Gastrocnemius medialis (tissue), 4 donors: ENCODE results near the gene CAB39. TPM values are rescaled to one million over a fixed set of nuclear protein-coding genes. Genes with fewer than 3 reads are reported as not detected.

ENCODE experiments used
- ATAC-seq, 2 donors: fragments of 150-250 bp; one replicate each; pipeline ENCODE4 v1.9.1; 2016
- DNase-seq, 2 donors: peaks; one replicate each; pipeline ENCODE4 v3.0.0-alpha.2; 2019
- H3K27ac ChIP-seq, 4 donors: fragments of 200-600 bp; sonication (generic); 1 replicate in 1 of 4; 2 replicates in 3 of 4; pipeline ENCODE4 v1.5.1; 2016 to 2018; ENCODE audit warnings: mild to moderate bottlenecking in 2 of 4, moderate library complexity in 1 of 4
- H3K27me3 ChIP-seq, 3 donors: fragments of 200-600 bp; sonication (generic) in 2 of 3; 1 replicate in 1 of 3; 2 replicates in 2 of 3; pipeline versions ENCODE4 v1.5.1 to v1.6.0; 2016 to 2019; ENCODE audit warnings: mild to moderate bottlenecking in 1 of 3, moderate library complexity in 1 of 3
- H3K36me3 ChIP-seq, 2 donors: fragments of 200-600 bp; sonication (generic) in 1 of 2; one replicate each; pipeline ENCODE4 v1.5.1; 2017 to 2018
- H3K4me1 ChIP-seq, 2 donors: fragments of 200-600 bp; sonication (generic) in 1 of 2; one replicate each; pipeline ENCODE4 v1.5.1; 2016 to 2017; ENCODE audit warnings: mild to moderate bottlenecking in 2 of 2
- H3K4me3 ChIP-seq, 4 donors: fragments of 200-600 bp; sonication (generic) in 3 of 4; 1 replicate in 1 of 4; 2 replicates in 3 of 4; pipeline ENCODE4 v1.5.1; 2016 to 2019; ENCODE audit warnings: mild to moderate bottlenecking in 2 of 4
- H3K9me3 ChIP-seq, 3 donors: fragments of 200-600 bp; sonication (generic) in 2 of 3; 1 replicate in 1 of 3; 2 replicates in 2 of 3; pipeline ENCODE4 v1.5.1; 2016 to 2019
- CTCF ChIP-seq, 5 experiments: fragments of 450-650 bp in 3 of 5; fragments of 200-600 bp in 2 of 5; sonication (generic) in 2 of 5; IDR thresholded peaks in 4 of 5; conservative IDR thresholded peaks in 1 of 5; 1 replicate in 4 of 5; 2 replicates in 1 of 5; pipeline ENCODE4 v1.5.1; 2016 to 2019; ENCODE audit warnings: antibody characterized with exemption in 5 of 5, mild to moderate bottlenecking in 3 of 5, moderate library complexity in 3 of 5
- POLR2A ChIP-seq, 2 donors: fragments of 450-650 bp; IDR thresholded peaks; one replicate each; pipeline ENCODE4 v1.6.1; 2017; ENCODE audit warnings: antibody characterized with exemption in 2 of 2, mild to moderate bottlenecking in 2 of 2, moderate library complexity in 2 of 2
- in situ Hi-C, 4 donors: fragments of 200-750 bp; cut with MboI; loops; one replicate each; pipeline versions ENCODE4 v1.15.0 to v1.8.0; 2017; ENCODE audit warnings: low sequenced_read_pairs in 4 of 4
- intact Hi-C: fragments of 100-400 bp; cut with DNase I; formaldehyde crosslinking; loops from one replicate; pipeline ENCODE4 v1.15.1; 2023; ENCODE audit warnings: low total_unique reads
- total RNA-seq, 4 donors: library from RNA; depleted of rRNA; stranded (reverse); fragments of >200 nt; gene quantifications; one replicate each; pipeline versions ENCODE4 v1.1.0 to v1.2.3, GENCODE V29; 2016

Gene CAB39
- total RNA-seq, 4 donors from 2014 or later: 93.9 to 211 (median 133) TPM

GRCh38 chr2:230669386-230669950 is 43.2 kb upstream of the CAB39 start:
- ATAC-seq: no peak
- Histone ChIP-seq H3K27ac (peak overlapping the region; percentile 86 to 89 (median 88)), H3K27me3 (no peaks in the 10 kb centered on the region), H3K4me3 (no peak overlapping the region), H3K9me3 (no peaks in the 10 kb centered on the region), H3K4me1 (peaks cover 63 to 74% of the 10 kb centered on the region in 2 donors), H3K36me3 (no peaks in the 10 kb centered on the region)
- intact Hi-C loops: loop anchor here (2.0 to 5.0 kb wide), 4 partner anchors 17 to 143 kb away; no protein-coding TSS in a partner anchor
- no peak for TF ChIP-seq POLR2A (IDR thresholded peaks at IDR 0.05)
- TF ChIP-seq CTCF (IDR thresholded peaks at IDR 0.05 in 4 of 5, conservative IDR thresholded peaks at IDR 0.05 in 1 of 5): no peak
- DNase-seq: no peak
- in situ Hi-C loops: no loop called here

- H3K36me3 ChIP-seq: no peaks in the 10 kb centered on the region
- H3K4me3 ChIP-seq: no peak overlapping the region
- H3K27ac ChIP-seq: peak overlapping the region; percentile 86 to 89 (median 88)
- intact Hi-C loops (no loop called here), in situ Hi-C loops (no loop called here)
- peak in 1 of 2 donors; percentile 17 for ATAC-seq
- peaks cover 57 to 69% of the 10 kb centered on the region in 2 donors for H3K4me1 ChIP-seq
- DNase-seq: no peak
- no peaks in the 10 kb centered on the region for H3K27me3 ChIP-seq
- TF ChIP-seq POLR2A (IDR thresholded peaks at IDR 0.05) (no peak), CTCF (IDR thresholded peaks at IDR 0.05 in 4 of 5, conservative IDR thresholded peaks at IDR 0.05 in 1 of 5) (no peak)
- H3K9me3 ChIP-seq: no peaks in the 10 kb centered on the region
Measured at GRCh38 chr2:230671117-230671516, 41.5 kb upstream of the CAB39 start.

GRCh38 chr2:230672836-230673235 is 39.8 kb upstream of the CAB39 start:
- no peaks in the 10 kb centered on the region for H3K9me3 ChIP-seq
- intact Hi-C loops: no loop called here

GRCh38 chr2:230674401-230674800 is 38.2 kb upstream of the CAB39 start:
- Histone ChIP-seq H3K9me3 (no peaks in the 10 kb centered on the region), H3K4me1 (peaks cover 25 to 36% of the 10 kb centered on the region in 2 donors), H3K27ac (no peak overlapping the region), H3K36me3 (no peaks in the 10 kb centered on the region), H3K27me3 (no peaks in the 10 kb centered on the region), H3K4me3 (no peak overlapping the region)
- DNase-seq: no peak
- TF ChIP-seq POLR2A (IDR thresholded peaks at IDR 0.05): no peak
- no peak for TF ChIP-seq CTCF (IDR thresholded peaks at IDR 0.05 in 4 of 5, conservative IDR thresholded peaks at IDR 0.05 in 1 of 5)
- ATAC-seq: no peak
- in situ Hi-C loops (no loop called here), intact Hi-C loops (no loop called here)

More at GRCh38 chr2:230672836-230673235, 39.8 kb upstream of the CAB39 start:
- in situ Hi-C loops: no loop called here
- Histone ChIP-seq H3K27ac (peak overlapping the region; percentile 61 to 89 (median 88)), H3K4me3 (no peak overlapping the region), H3K36me3 (no peaks in the 10 kb centered on the region), H3K27me3 (no peaks in the 10 kb centered on the region), H3K4me1 (peaks cover 40 to 52% of the 10 kb centered on the region in 2 donors)
- TF ChIP-seq CTCF (IDR thresholded peaks at IDR 0.05 in 4 of 5, conservative IDR thresholded peaks at IDR 0.05 in 1 of 5) (no peak), POLR2A (IDR thresholded peaks at IDR 0.05) (no peak)
- no peak for DNase-seq
- ATAC-seq: no peak
